ENCODE data around the gene KMO. TPM values are rescaled to one million over a fixed set of nuclear protein-coding genes. Genes with fewer than 3 reads are reported as not detected.

KMO gene
- total and polyA plus RNA-seq, 8 donors: 0.17 to 10.7 (median 0.42) TPM

DNA sequence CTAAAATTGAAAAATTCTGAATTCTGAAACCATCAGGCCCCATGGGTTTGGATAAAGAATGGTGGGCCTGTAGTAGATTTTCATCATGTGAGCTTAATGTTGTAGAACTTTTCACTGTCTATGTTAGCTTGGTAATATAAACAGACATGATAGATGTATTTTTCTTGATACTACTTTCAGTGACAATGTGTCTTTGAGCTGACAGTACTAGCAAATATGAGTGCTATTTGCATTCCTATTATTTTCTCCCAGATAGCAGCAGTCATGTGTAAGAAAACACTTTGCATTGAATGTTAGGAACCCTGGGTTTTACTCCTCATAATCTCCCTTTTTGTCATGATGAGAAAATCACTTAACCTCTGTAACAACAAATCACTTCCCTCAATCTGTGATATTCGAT, 18.1 kb downstream of the KMO start:
- H3K27me3 ChIP-seq: no peaks in the 10 kb centered on the region
- H3K27ac ChIP-seq: no peak overlapping the region
- no peaks in the 10 kb centered on the region for H3K36me3 ChIP-seq
- peaks cover 0 to 11% of the 10 kb centered on the region in 2 donors for H3K4me1 ChIP-seq
- TF ChIP-seq, protein P1, sequence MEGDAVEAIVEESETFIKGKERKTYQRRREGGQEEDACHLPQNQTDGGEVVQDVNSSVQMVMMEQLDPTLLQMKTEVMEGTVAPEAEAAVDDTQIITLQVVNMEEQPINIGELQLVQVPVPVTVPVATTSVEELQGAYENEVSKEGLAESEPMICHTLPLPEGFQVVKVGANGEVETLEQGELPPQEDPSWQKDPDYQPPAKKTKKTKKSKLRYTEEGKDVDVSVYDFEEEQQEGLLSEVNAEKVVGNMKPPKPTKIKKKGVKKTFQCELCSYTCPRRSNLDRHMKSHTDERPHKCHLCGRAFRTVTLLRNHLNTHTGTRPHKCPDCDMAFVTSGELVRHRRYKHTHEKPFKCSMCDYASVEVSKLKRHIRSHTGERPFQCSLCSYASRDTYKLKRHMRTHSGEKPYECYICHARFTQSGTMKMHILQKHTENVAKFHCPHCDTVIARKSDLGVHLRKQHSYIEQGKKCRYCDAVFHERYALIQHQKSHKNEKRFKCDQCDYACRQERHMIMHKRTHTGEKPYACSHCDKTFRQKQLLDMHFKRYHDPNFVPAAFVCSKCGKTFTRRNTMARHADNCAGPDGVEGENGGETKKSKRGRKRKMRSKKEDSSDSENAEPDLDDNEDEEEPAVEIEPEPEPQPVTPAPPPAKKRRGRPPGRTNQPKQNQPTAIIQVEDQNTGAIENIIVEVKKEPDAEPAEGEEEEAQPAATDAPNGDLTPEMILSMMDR (IDR thresholded peaks at IDR 0.05): no peak
- ATAC-seq (no peak), DNase-seq (no peak)
- H3K4me3 ChIP-seq: no peak overlapping the region
- H3K9me3 ChIP-seq: no peaks in the 10 kb centered on the region
- intact Hi-C loops (cut with DNase I): no loop called here

DNA sequence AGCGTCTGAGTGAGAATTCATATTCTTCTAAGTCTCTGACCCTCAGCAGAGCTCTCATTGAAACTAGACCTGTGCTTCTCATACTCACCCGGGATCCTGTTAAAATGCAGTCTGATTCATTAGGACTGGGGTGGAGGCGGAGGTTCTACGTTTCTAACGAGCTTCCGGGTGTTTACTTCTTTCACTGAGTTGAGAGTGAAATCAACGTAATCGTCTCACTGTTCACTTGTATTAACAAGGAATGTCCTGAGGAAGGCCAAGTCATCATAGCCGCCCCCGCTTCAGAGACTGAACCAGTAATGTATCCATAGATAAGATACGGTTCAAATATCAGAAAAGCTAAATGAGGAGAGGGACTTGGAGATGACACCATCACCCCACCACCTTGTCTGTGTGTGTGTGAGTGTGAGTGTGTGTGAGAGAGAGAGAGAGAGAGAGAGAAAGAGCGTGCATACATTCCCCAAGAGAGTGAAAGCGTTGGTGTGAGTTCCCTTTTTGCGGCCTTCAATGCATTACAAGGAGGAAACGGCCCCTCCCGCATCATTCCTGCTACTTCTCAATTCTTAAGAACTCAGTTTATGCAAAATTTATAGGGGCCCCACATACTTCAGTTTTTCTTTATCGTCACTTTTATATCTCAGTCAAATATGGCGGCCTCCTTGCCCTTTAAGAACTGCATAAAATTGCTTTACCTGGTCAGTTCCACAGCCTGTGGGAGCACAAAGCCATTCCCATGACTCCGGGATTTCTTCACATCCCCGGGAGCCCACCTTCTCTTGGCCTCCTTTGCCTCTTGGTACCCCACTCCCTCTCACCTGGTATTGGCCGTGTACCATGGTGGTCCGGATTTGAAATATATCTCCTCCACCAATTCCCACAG, 19.8 kb downstream of the KMO start:
- H3K36me3 ChIP-seq: no peaks in the 10 kb centered on the region
- intact Hi-C loops (cut with DNase I): no loop called here
- TF ChIP-seq, protein P1 (IDR thresholded peaks at IDR 0.05): no peak
- peaks cover 0 to 11% of the 10 kb centered on the region in 2 donors for H3K4me1 ChIP-seq
- no peaks in the 10 kb centered on the region for H3K27me3 ChIP-seq
- H3K27ac ChIP-seq: peak overlapping the region; percentile 53 to 90
- peak; percentile 85 for ATAC-seq
- no peaks in the 10 kb centered on the region for H3K9me3 ChIP-seq
- H3K4me3 ChIP-seq: no peak overlapping the region
- DNase-seq: peak in 2 of 4 donors; percentile 6 to 73

DNA sequence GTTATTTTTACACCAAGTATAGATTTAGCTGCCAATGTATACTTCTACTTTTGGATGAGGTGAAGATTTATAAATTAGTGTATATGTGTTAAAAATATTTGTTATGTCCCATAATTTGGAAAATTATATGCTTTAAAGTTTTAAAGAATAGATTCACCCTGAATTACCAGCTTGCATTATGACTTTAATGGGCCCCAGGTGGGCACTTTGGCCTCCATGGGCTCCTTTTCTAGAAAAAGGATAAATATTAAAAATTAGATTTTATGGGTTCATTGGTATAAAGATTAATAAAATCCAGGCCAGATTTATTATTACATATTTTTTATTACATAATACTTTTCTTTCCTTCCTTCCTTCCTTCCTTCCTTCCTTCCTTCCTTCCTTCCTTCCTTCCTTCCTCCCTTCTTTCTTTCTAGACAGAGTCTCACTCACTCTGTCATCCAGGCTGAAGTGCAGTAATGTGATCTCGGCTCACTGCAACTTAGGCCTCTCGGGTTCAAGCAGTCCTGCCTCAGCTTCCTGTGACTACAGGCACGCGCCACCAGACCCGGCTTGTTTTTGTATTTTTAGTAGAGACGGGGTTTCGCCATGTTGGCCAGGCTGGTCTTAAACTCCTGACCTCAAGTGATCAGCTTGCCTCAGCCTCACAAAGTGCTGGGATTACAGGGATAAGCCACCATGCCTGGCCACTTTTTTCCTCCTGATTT, 21.9 kb downstream of the KMO start:
- no peaks in the 10 kb centered on the region for H3K9me3 ChIP-seq
- H3K27me3 ChIP-seq: no peaks in the 10 kb centered on the region
- DNase-seq: no peak
- TF ChIP-seq, protein P1 (IDR thresholded peaks at IDR 0.05): no peak
- no peak overlapping the region for H3K27ac ChIP-seq
- intact Hi-C loops (cut with DNase I): no loop called here
- peaks cover 0 to 11% of the 10 kb centered on the region in 2 donors for H3K4me1 ChIP-seq
- no peak for ATAC-seq
- no peaks in the 10 kb centered on the region for H3K36me3 ChIP-seq
- H3K4me3 ChIP-seq: no peak overlapping the region

DNA sequence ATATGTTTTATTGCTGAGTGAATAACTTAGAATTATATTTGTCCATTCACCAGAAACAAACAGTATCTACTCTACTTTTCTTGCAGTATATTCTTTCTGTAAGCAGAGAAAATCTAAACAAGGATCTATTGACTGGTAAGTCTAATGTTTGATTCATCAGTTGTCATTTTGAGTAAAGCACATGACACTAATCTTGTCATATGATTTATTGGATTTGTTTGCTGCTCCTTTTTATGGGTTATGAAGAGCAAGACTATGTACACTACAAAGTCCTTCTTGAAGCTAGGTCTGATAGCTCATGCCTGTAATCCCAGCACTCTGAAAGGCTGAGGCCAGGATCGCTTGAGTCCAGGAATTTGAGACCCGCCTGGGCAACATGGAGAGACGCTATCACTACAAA, 23.3 kb downstream of the KMO start:
- ATAC-seq (no peak), DNase-seq (no peak)
- intact Hi-C loops (cut with DNase I): no loop called here
- no peak overlapping the region for H3K4me3 ChIP-seq
- no peaks in the 10 kb centered on the region for H3K27me3 ChIP-seq
- TF ChIP-seq, protein P1 (IDR thresholded peaks at IDR 0.05): no peak
- H3K4me1 ChIP-seq: peaks cover 0 to 13% of the 10 kb centered on the region in 2 donors
- H3K27ac ChIP-seq: no peak overlapping the region
- no peaks in the 10 kb centered on the region for H3K9me3 ChIP-seq
- no peaks in the 10 kb centered on the region for H3K36me3 ChIP-seq

DNA sequence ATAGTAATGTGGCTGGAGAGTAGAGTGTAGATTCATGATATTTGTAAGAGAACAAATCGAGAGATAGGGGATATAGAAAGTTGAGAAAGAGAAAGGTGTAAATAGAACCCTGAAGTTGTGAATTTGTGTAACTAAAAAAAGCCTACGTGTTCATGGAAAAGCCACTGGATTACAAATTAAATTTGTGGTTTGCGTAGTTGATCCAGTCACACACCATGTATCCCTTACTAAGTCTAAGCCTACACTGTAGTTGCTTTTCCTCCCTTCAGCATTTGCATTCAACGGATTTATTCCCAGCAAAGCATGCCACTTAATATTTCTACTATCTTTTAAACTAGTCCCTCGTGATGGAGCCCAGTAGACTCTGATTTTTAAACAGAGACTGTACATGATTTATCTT, 24.9 kb downstream of the KMO start:
- ATAC-seq (no peak), DNase-seq (no peak)
- Histone ChIP-seq H3K4me3 (no peak overlapping the region), H3K27me3 (no peaks in the 10 kb centered on the region), H3K36me3 (no peaks in the 10 kb centered on the region), H3K4me1 (peaks cover 0 to 15% of the 10 kb centered on the region in 2 donors), H3K9me3 (no peaks in the 10 kb centered on the region), H3K27ac (no peak overlapping the region)
- TF ChIP-seq, protein P1 (IDR thresholded peaks at IDR 0.05): no peak
- intact Hi-C loops (cut with DNase I): no loop called here

Measured in left lung (tissue), 10 donors.